Caco-2 (cell line): ENCODE data around the gene AQP5. TPM values are rescaled to one million over a fixed set of nuclear protein-coding genes. Genes with fewer than 3 reads are reported as not detected.

Source experiments
- BruUV-seq: library from RNA; stranded (reverse); fragments of 400-500 nt; replicated peaks from 2 replicates; lab custom pipeline; 2021; lab: Mats Ljungman, UMichigan
- CTCF ChIA-PET: fragments of 300-600 bp; sonication (Branson Sonifier 250); formaldehyde crosslinking; loops from one replicate; lab custom pipeline; 2022; ENCODE audit warnings: antibody characterized with exemption; lab: Charles Lee
- POLR2A ChIA-PET: fragments of 300-600 bp; sonication (Branson Sonifier 250); formaldehyde crosslinking; loops from one replicate; lab custom pipeline; 2022; ENCODE audit warnings: antibody characterized with exemption; lab: Charles Lee
- DNase-seq, 2 experiments: peaks; one replicate each; pipeline versions ENCODE4 v3.0.0 to v3.0.0-alpha.2; 2020 to 2022
- H3K27me3 ChIP-seq: replicated peaks from 2 replicates; pipeline ENCODE4 v1.6.0; 2011; ENCODE audit warnings: low read length; ENCODE audit not compliant: control insufficient read depth, insufficient read depth
- H3K36me3 ChIP-seq: 2 replicates; pipeline ENCODE4 v1.5.1; 2011; ENCODE audit warnings: low read length; ENCODE audit not compliant: control insufficient read depth, insufficient read depth
- H3K4me1 ChIP-seq: fragments of 250-450 bp; sonication (Bioruptor Pico); 2 replicates; pipeline ENCODE4 v1.5.1; 2020; ENCODE audit warnings: mild to moderate bottlenecking
- H3K4me3 ChIP-seq: 2 replicates; pipeline ENCODE4 v1.5.1; 2011; ENCODE audit warnings: low read depth, mild to moderate bottlenecking, control low read depth, low read length
- H3K9me3 ChIP-seq: fragments of 250-450 bp; sonication (Bioruptor Pico); 2 replicates; pipeline ENCODE4 v1.5.1; 2020; ENCODE audit warnings: mild to moderate bottlenecking, moderate library complexity
- H3K27ac Mint-ChIP-seq: one replicate; pipeline ENCODE4 v1.8.0; 2022; ENCODE audit warnings: mixed read lengths; ENCODE audit not compliant: unreplicated experiment
- H3K27me3 Mint-ChIP-seq: one replicate; pipeline ENCODE4 v1.8.0; 2022; ENCODE audit warnings: mixed read lengths; ENCODE audit not compliant: insufficient read depth, unreplicated experiment
- H3K36me3 Mint-ChIP-seq: one replicate; pipeline ENCODE4 v1.8.0; 2022; ENCODE audit warnings: mild to moderate bottlenecking, mixed read lengths; ENCODE audit not compliant: insufficient read depth, unreplicated experiment
- H3K4me1 Mint-ChIP-seq: one replicate; pipeline ENCODE4 v1.8.0; 2022; ENCODE audit warnings: low read depth, mixed read lengths; ENCODE audit not compliant: unreplicated experiment
- H3K4me3 Mint-ChIP-seq: one replicate; pipeline ENCODE4 v1.8.0; 2022; ENCODE audit warnings: mild to moderate bottlenecking, moderate library complexity, mixed read lengths; ENCODE audit not compliant: unreplicated experiment
- H3K9me3 Mint-ChIP-seq: one replicate; pipeline ENCODE4 v1.8.0; 2022; ENCODE audit warnings: mixed read lengths; ENCODE audit not compliant: unreplicated experiment
- intact Hi-C: fragments of 100-400 bp; cut with micrococcal nuclease; formaldehyde crosslinking; loops from one replicate; pipeline ENCODE4 v1.10.0; 2022; ENCODE audit not compliant: unreplicated experiment
- total RNA-seq: library from RNA; stranded (reverse); gene quantifications from 2 replicates; pipeline ENCODE4 v1.2.3, GENCODE V29; 2022
- TF ChIP-seq, protein P1 (sequence below), 2 experiments: fragments of 200-600 bp in 1 of 2; IDR thresholded peaks; 1 replicate in 1 of 2; 2 replicates in 1 of 2; pipeline versions ENCODE4 v1.5.1 to v1.8.0; 2011 to 2022; ENCODE audit warnings: antibody characterized with exemption in 1 of 2, control low read depth in 1 of 2, inconsistent platforms in 1 of 2, low read depth in 1 of 2, low read length in 1 of 2, mild to moderate bottlenecking in 1 of 2, moderate library complexity in 1 of 2; ENCODE audit not compliant: insufficient read depth in 1 of 2, severe bottlenecking in 1 of 2, unreplicated experiment in 1 of 2

AQP5 gene
- total RNA-seq, 1 experiment from 2014 or later = not detected

DNA sequence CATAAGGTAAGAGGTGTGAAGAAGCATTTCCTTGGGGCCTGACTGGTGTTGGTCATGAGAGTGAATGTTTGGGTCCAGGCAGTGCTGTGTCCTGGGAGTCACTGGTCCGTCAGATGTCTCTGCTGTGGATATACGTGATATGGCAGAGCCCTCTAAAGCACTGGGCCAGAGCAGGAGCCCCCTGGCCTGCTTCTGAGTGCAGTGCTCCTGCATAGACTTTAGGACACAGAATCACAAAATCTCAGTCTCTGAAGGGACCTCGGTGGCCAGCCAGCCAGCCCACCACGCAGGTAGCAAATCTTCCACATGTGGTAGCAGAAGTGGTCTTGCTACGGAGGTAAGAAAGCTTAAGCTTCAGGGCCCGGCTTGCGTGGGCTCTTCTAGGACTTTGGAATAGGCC lies 29.6 kb upstream of the AQP5 start:
- BruUV-seq = no TSS peak
- Histone ChIP-seq H3K4me3 (no peak overlapping the region), H3K9me3 (no peaks in the 10 kb centered on the region), H3K36me3 (no peaks in the 10 kb centered on the region), H3K27me3 (no peaks in the 10 kb centered on the region), H3K4me1 (no peaks in the 10 kb centered on the region)
- Mint-ChIP-seq H3K4me3 (no peak overlapping the region), H3K9me3 (no peaks in the 10 kb centered on the region), H3K27me3 (no peaks in the 10 kb centered on the region), H3K36me3 (no peaks in the 10 kb centered on the region), H3K4me1 (no peaks in the 10 kb centered on the region), H3K27ac (no peak overlapping the region)
- TF ChIP-seq, protein P1, sequence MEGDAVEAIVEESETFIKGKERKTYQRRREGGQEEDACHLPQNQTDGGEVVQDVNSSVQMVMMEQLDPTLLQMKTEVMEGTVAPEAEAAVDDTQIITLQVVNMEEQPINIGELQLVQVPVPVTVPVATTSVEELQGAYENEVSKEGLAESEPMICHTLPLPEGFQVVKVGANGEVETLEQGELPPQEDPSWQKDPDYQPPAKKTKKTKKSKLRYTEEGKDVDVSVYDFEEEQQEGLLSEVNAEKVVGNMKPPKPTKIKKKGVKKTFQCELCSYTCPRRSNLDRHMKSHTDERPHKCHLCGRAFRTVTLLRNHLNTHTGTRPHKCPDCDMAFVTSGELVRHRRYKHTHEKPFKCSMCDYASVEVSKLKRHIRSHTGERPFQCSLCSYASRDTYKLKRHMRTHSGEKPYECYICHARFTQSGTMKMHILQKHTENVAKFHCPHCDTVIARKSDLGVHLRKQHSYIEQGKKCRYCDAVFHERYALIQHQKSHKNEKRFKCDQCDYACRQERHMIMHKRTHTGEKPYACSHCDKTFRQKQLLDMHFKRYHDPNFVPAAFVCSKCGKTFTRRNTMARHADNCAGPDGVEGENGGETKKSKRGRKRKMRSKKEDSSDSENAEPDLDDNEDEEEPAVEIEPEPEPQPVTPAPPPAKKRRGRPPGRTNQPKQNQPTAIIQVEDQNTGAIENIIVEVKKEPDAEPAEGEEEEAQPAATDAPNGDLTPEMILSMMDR (IDR thresholded peaks at IDR 0.05; ENCODE audit: insufficient read depth in 1 of 2, low read depth in 1 of 2, low read length in 1 of 2, severe bottlenecking in 1 of 2, unreplicated experiment in 1 of 2) = no peak
- CTCF ChIA-PET = interaction anchor here (0.6 to 1.0 kb wide), 2 partner anchors 8 to 35 kb away, joined by 3 to 6 read pairs; no protein-coding TSS in a partner anchor
- intact Hi-C loops = no loop called here
- no peak for DNase-seq
- POLR2A ChIA-PET = no interaction called here

DNA sequence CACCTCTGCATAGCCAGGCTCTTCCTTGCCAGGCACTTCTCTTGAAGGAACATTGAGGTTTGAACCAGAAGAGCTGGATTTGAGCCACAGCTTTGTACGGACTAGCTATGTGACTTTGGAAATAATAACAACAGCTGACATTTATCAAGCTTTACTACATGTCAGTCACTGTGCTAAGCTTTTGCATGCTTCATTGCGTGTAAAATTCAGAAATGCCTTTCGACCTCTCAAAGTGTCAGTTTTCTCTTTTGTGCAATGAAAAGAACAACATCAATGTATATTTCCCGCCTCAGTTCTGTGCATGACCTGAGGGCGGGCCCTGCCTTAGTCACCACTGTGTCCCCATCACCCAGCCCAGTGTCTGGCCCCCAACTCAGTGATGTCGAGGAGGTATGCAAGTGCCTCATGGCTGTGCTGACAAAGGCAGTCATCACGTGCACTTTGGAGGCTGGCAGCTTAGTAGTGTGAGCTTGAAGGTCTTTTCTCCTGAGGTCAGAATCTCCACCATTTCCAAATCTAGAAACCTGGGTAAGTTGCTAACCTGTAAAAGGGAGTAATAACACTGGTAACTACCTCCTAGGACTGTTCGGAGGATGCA lies 29.0 kb upstream of the AQP5 start:
- no peaks in the 10 kb centered on the region for H3K27me3 Mint-ChIP-seq
- no peak overlapping the region for H3K4me3 ChIP-seq
- H3K9me3 Mint-ChIP-seq = no peaks in the 10 kb centered on the region
- no peak overlapping the region for H3K27ac Mint-ChIP-seq
- no peaks in the 10 kb centered on the region for H3K4me1 ChIP-seq
- H3K4me3 Mint-ChIP-seq = no peak overlapping the region
- no peaks in the 10 kb centered on the region for H3K9me3 ChIP-seq
- ChIA-PET CTCF (interaction anchor here (0.6 to 1.0 kb wide), 3 partner anchors 7 to 66 kb away, joined by 3 to 6 read pairs (median 3); no protein-coding TSS in a partner anchor), POLR2A (no interaction called here)
- no peak for DNase-seq
- TF ChIP-seq, protein P1 (IDR thresholded peaks at IDR 0.05; ENCODE audit: insufficient read depth in 1 of 2, low read depth in 1 of 2, low read length in 1 of 2, severe bottlenecking in 1 of 2, unreplicated experiment in 1 of 2) = no peak
- no peaks in the 10 kb centered on the region for H3K36me3 ChIP-seq
- H3K27me3 ChIP-seq = no peaks in the 10 kb centered on the region
- no peaks in the 10 kb centered on the region for H3K36me3 Mint-ChIP-seq
- BruUV-seq = no TSS peak
- intact Hi-C loops = no loop called here
- H3K4me1 Mint-ChIP-seq = no peaks in the 10 kb centered on the region

DNA sequence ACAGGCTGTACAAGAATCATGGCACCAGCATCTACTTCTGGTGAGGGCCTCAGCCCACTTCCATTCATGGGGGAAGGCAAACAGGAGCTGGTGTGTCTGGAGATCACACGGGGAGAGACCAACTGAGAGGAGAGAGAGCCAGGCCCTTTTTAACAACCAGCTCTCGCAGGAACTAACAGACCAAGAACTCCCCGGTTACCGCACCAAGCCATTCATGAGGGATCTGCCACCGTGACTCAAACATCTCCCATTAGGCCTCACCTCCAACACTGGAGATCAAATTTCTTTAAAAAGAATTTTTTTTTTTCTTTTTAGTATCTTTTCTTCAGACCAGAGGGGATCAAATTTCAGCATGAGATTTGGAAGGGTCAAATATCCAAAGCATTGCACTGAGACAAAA lies 27.9 kb upstream of the AQP5 start:
- no peaks in the 10 kb centered on the region for H3K27me3 Mint-ChIP-seq
- no peaks in the 10 kb centered on the region for H3K36me3 Mint-ChIP-seq
- H3K9me3 ChIP-seq = no peaks in the 10 kb centered on the region
- POLR2A ChIA-PET = interaction anchor here (0.7 kb wide), 1 partner anchor 315 kb away, joined by 11 read pairs; no protein-coding TSS in a partner anchor
- no peaks in the 10 kb centered on the region for H3K4me1 Mint-ChIP-seq
- no TSS peak for BruUV-seq
- H3K27ac Mint-ChIP-seq = no peak overlapping the region
- CTCF ChIA-PET = interaction anchor here (0.7 kb wide), 1 partner anchor 33 kb away, joined by 4 read pairs; no protein-coding TSS in a partner anchor
- no peaks in the 10 kb centered on the region for H3K36me3 ChIP-seq
- H3K4me1 ChIP-seq = no peaks in the 10 kb centered on the region
- H3K27me3 ChIP-seq = no peaks in the 10 kb centered on the region
- DNase-seq = no peak
- no peak overlapping the region for H3K4me3 ChIP-seq
- TF ChIP-seq, protein P1 (IDR thresholded peaks at IDR 0.05; ENCODE audit: insufficient read depth in 1 of 2, low read depth in 1 of 2, low read length in 1 of 2, severe bottlenecking in 1 of 2, unreplicated experiment in 1 of 2) = no peak
- H3K9me3 Mint-ChIP-seq = no peaks in the 10 kb centered on the region
- H3K4me3 Mint-ChIP-seq = no peak overlapping the region
- intact Hi-C loops = no loop called here
